Astrocyte (in vitro differentiated cells and primary cell): ENCODE measurements around the gene PACSIN3. TPM values are rescaled to one million over a fixed set of nuclear protein-coding genes. Genes with fewer than 3 reads are reported as not detected.

Source experiments
- DNase-seq: peaks from one replicate; pipeline ENCODE4 v3.0.0-alpha.2; 2010; ENCODE audit warnings: low read depth
- FAIRE-seq: peaks from 2 replicates; lab custom pipeline; 2011; peaks lifted over from hg19 to GRCh38; lab: Jason Lieb, UNC
- H2AFZ ChIP-seq: 2 replicates; pipeline ENCODE4 v1.6.0; 2012; ENCODE audit warnings: low read depth, low read length, inconsistent platforms
- H3K27ac ChIP-seq: 2 replicates; pipeline ENCODE4 v1.5.1; 2011; ENCODE audit warnings: low read depth, low read length, inconsistent platforms
- H3K27me3 ChIP-seq: 2 replicates; pipeline ENCODE4 v1.6.0; 2011; ENCODE audit warnings: low read length, inconsistent platforms; ENCODE audit not compliant: insufficient read depth
- H3K36me3 ChIP-seq: 2 replicates; pipeline ENCODE4 v1.5.1; 2011; ENCODE audit warnings: low read length, inconsistent platforms; ENCODE audit not compliant: insufficient read depth
- H3K4me1 ChIP-seq: 2 replicates; pipeline ENCODE4 v1.5.1; 2011; ENCODE audit warnings: low read length, inconsistent platforms; ENCODE audit not compliant: insufficient read depth
- H3K4me2 ChIP-seq: 2 replicates; pipeline ENCODE4 v1.6.0; 2012; ENCODE audit warnings: low read length, inconsistent platforms
- H3K4me3 ChIP-seq: 2 replicates; pipeline ENCODE4 v1.5.1; 2011; ENCODE audit warnings: low read depth, mild to moderate bottlenecking, low read length, inconsistent platforms; ENCODE audit not compliant: insufficient read depth
- H3K79me2 ChIP-seq: 2 replicates; pipeline ENCODE4 v1.6.0; 2012; ENCODE audit warnings: mild to moderate bottlenecking, low read length, inconsistent platforms; ENCODE audit not compliant: insufficient read depth
- H3K9ac ChIP-seq: 2 replicates; pipeline ENCODE4 v1.6.0; 2012; ENCODE audit warnings: mild to moderate bottlenecking, low read length, inconsistent platforms
- H3K9me3 ChIP-seq: 2 replicates; pipeline ENCODE4 v1.5.1; 2012; ENCODE audit warnings: low read depth, mild to moderate bottlenecking, low read length, inconsistent platforms; ENCODE audit not compliant: insufficient read depth
- H4K20me1 ChIP-seq: 2 replicates; pipeline ENCODE4 v1.6.0; 2012; ENCODE audit warnings: low read length, inconsistent platforms; ENCODE audit not compliant: insufficient read depth
- H3K27ac Mint-ChIP-seq: one replicate; pipeline ENCODE4 v1.8.0; 2021; ENCODE audit warnings: mild to moderate bottlenecking, mixed read lengths; ENCODE audit not compliant: unreplicated experiment
- H3K27me3 Mint-ChIP-seq: one replicate; pipeline ENCODE4 v1.8.0; 2021; ENCODE audit warnings: low read depth, mixed read lengths; ENCODE audit not compliant: unreplicated experiment
- H3K36me3 Mint-ChIP-seq: one replicate; pipeline ENCODE4 v1.8.0; 2021; ENCODE audit warnings: low read depth, mixed read lengths; ENCODE audit not compliant: unreplicated experiment
- H3K4me1 Mint-ChIP-seq: one replicate; pipeline ENCODE4 v1.8.0; 2021; ENCODE audit warnings: low read depth, mixed read lengths; ENCODE audit not compliant: unreplicated experiment
- H3K4me3 Mint-ChIP-seq: one replicate; pipeline ENCODE4 v1.8.0; 2021; ENCODE audit warnings: mild to moderate bottlenecking, moderate library complexity, mixed read lengths; ENCODE audit not compliant: unreplicated experiment
- H3K9me3 Mint-ChIP-seq: one replicate; pipeline ENCODE4 v1.8.0; 2021; ENCODE audit warnings: mild to moderate bottlenecking, mixed read lengths; ENCODE audit not compliant: unreplicated experiment
- CTCF ChIP-seq: IDR thresholded peaks from 2 replicates; pipeline ENCODE4 v1.5.1; 2011; ENCODE audit warnings: low read depth, mild to moderate bottlenecking, inconsistent platforms, low read length, moderate library complexity; ENCODE audit not compliant: insufficient read depth
- EZH2 ChIP-seq: IDR thresholded peaks from 2 replicates; pipeline ENCODE4 v1.6.1; 2012; ENCODE audit warnings: mild to moderate bottlenecking, low read length, inconsistent platforms; ENCODE audit not compliant: insufficient read depth
- total RNA-seq: library from RNA; stranded (reverse); gene quantifications from 2 replicates; pipeline ENCODE4 v1.2.1, GENCODE V29; 2021

PACSIN3 gene
- total RNA-seq, 1 donor from 2014 or later: 35.6 TPM

GRCh38 chr11:47161134-47161854 lies 24.9 kb downstream of the PACSIN3 start:
- no peak overlapping the region for H2AFZ ChIP-seq
- H3K27ac ChIP-seq: no peak overlapping the region
- no peak for FAIRE-seq
- H3K4me3 ChIP-seq: no peak overlapping the region
- no peak overlapping the region for H3K9ac ChIP-seq
- H3K79me2 ChIP-seq: no peaks in the 10 kb centered on the region
- H4K20me1 ChIP-seq: peaks cover 30% of the 10 kb centered on the region
- Mint-ChIP-seq H3K27ac (no peak overlapping the region), H3K9me3 (no peaks in the 10 kb centered on the region), H3K4me3 (no peak overlapping the region), H3K4me1 (peaks cover 3% of the 10 kb centered on the region), H3K27me3 (no peaks in the 10 kb centered on the region), H3K36me3 (peaks cover 5% of the 10 kb centered on the region)
- no peaks in the 10 kb centered on the region for H3K27me3 ChIP-seq
- peaks cover 10% of the 10 kb centered on the region for H3K36me3 ChIP-seq
- no peaks in the 10 kb centered on the region for H3K9me3 ChIP-seq
- H3K4me2 ChIP-seq: no peak overlapping the region
- DNase-seq: no peak
- TF ChIP-seq CTCF: peak; percentile 73
- TF ChIP-seq EZH2: no peak
- peaks cover 5% of the 10 kb centered on the region for H3K4me1 ChIP-seq

GRCh38 chr11:47160753-47161133 lies 25.5 kb downstream of the PACSIN3 start:
- no peak overlapping the region for H2AFZ ChIP-seq
- peaks cover 27% of the 10 kb centered on the region for H4K20me1 ChIP-seq
- no peak overlapping the region for H3K4me2 ChIP-seq
- TF ChIP-seq CTCF (no peak), EZH2 (no peak)
- Mint-ChIP-seq H3K27ac (no peak overlapping the region), H3K27me3 (no peaks in the 10 kb centered on the region), H3K4me1 (peaks cover 3% of the 10 kb centered on the region), H3K9me3 (no peaks in the 10 kb centered on the region), H3K36me3 (peaks cover 5% of the 10 kb centered on the region), H3K4me3 (no peak overlapping the region)
- no peaks in the 10 kb centered on the region for H3K79me2 ChIP-seq
- H3K4me1 ChIP-seq: peaks cover 9% of the 10 kb centered on the region
- DNase-seq (no peak), FAIRE-seq (no peak)
- no peak overlapping the region for H3K4me3 ChIP-seq
- no peaks in the 10 kb centered on the region for H3K27me3 ChIP-seq
- no peak overlapping the region for H3K27ac ChIP-seq
- H3K9ac ChIP-seq: no peak overlapping the region
- peaks cover 6% of the 10 kb centered on the region for H3K36me3 ChIP-seq
- no peaks in the 10 kb centered on the region for H3K9me3 ChIP-seq

- no peaks in the 10 kb centered on the region for H3K9me3 Mint-ChIP-seq
- DNase-seq (no peak), FAIRE-seq (no peak)
- Histone ChIP-seq H3K79me2 (no peaks in the 10 kb centered on the region), H3K27me3 (no peaks in the 10 kb centered on the region), H3K9ac (no peak overlapping the region), H4K20me1 (peaks cover 35% of the 10 kb centered on the region), H3K36me3 (no peaks in the 10 kb centered on the region), H3K4me1 (peaks cover 24% of the 10 kb centered on the region), H3K27ac (no peak overlapping the region), H3K9me3 (no peaks in the 10 kb centered on the region), H3K4me2 (no peak overlapping the region), H3K4me3 (no peak overlapping the region), H2AFZ (no peak overlapping the region)
- H3K36me3 Mint-ChIP-seq: peaks cover 5% of the 10 kb centered on the region
- H3K4me1 Mint-ChIP-seq: peaks cover 9% of the 10 kb centered on the region
- H3K4me3 Mint-ChIP-seq: peak overlapping the region; percentile 20
- H3K27me3 Mint-ChIP-seq: no peaks in the 10 kb centered on the region
- TF ChIP-seq CTCF: no peak
- no peak for TF ChIP-seq EZH2
- H3K27ac Mint-ChIP-seq: no peak overlapping the region
Observed at GRCh38 chr11:47158242-47158641, 28.0 kb downstream of the PACSIN3 start.
